ENCODE results near the gene TMCC1. TPM values are rescaled to one million over a fixed set of nuclear protein-coding genes. Genes with fewer than 3 reads are reported as not detected.

The TMCC1 gene
- total and polyA plus RNA-seq, 2 donors (not counting 3 experiments of a cell fraction or from before 2014, with no cell fraction given), result 17.4 to 38.4 TPM

- dilution Hi-C loops (cut with MboI; ENCODE audit: extremely low pct_ligation_motif_present, low sequenced_read_pairs), result no loop called here
- no TSS peak for BruUV-seq (replicated peaks)
- DNase-seq (ENCODE audit: low read depth, low spot score), result no peak
- H3K9me3 ChIP-seq (replicated peaks; ENCODE audit: control insufficient read depth, insufficient read depth, low read length), result no peaks in the 10 kb centered on the region
- ChIA-PET CTCF (interaction anchor here (1.3 kb wide), 1 partner anchor 9 kb away, joined by 3 read pairs; no protein-coding TSS in a partner anchor), POLR2A (no interaction called here)
- H3K4me2 ChIP-seq (ENCODE audit: insufficient read depth, low read length), result no peak overlapping the region
- H3K36me3 ChIP-seq (ENCODE audit: control insufficient read depth in 2 of 2, extremely low read depth in 1 of 2, insufficient read depth in 2 of 2, low read length in 2 of 2), result no peaks in the 10 kb centered on the region
- peaks cover 7% of the 10 kb centered on the region for H4K20me1 ChIP-seq (replicated peaks; ENCODE audit: control insufficient read depth, extremely low read depth, insufficient read depth, low read length)
- H3K4me1 ChIP-seq (ENCODE audit: control insufficient read depth, extremely low read depth, insufficient read depth, low read length), result no peaks in the 10 kb centered on the region
- no peak overlapping the region for H3K4me3 ChIP-seq (replicated peaks in 1 of 3; ENCODE audit: insufficient read depth in 1 of 3, low read depth in 1 of 3, low read length in 3 of 3)
- TF ChIP-seq JUN (IDR thresholded peaks at IDR 0.05; ENCODE audit: borderline replicate concordance, insufficient read depth, insufficient read length, low read depth), result no peak
- TF ChIP-seq, protein P1, sequence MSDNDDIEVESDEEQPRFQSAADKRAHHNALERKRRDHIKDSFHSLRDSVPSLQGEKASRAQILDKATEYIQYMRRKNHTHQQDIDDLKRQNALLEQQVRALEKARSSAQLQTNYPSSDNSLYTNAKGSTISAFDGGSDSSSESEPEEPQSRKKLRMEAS (IDR thresholded peaks at IDR 0.05; ENCODE audit: insufficient read depth, insufficient read length), result no peak
- TF ChIP-seq POLR2AphosphoS5 (IDR thresholded peaks at IDR 0.05; ENCODE audit: insufficient read depth, low read depth, low read length), result no peak
- no peak for TF ChIP-seq POLR2A (IDR thresholded peaks at IDR 0.05; ENCODE audit: low read depth, low read length)
- H2AFZ ChIP-seq (ENCODE audit: low read depth, low read length), result no peak overlapping the region
- no peak overlapping the region for H3K27ac ChIP-seq (ENCODE audit: insufficient read depth, low read depth, low read length)
- FAIRE-seq, result no peak
- H3K79me2 ChIP-seq (ENCODE audit: control insufficient read depth, insufficient read depth, low read length), result no peaks in the 10 kb centered on the region
- no peaks in the 10 kb centered on the region for H3K9me1 ChIP-seq (replicated peaks; ENCODE audit: control insufficient read depth, extremely low read depth, insufficient read depth, low read length)
- H3K9ac ChIP-seq (replicated peaks; ENCODE audit: extremely low read depth, insufficient read depth, low read length), result no peak overlapping the region
- intact Hi-C loops (cut with micrococcal nuclease), result no loop called here
- no peaks in the 10 kb centered on the region for H3K27me3 ChIP-seq (ENCODE audit: control insufficient read depth in 2 of 2, insufficient read depth in 2 of 2, low read length in 2 of 2)
These were observed 110.0 kb downstream of the TMCC1 start for GRCh38 chr3:129783470-129783869.

- no TSS peak for BruUV-seq (replicated peaks)
- POLR2A ChIA-PET, result no interaction called here
- Histone ChIP-seq H2AFZ (ENCODE audit: low read depth, low read length) (no peak overlapping the region), H3K9me1 (replicated peaks; ENCODE audit: control insufficient read depth, extremely low read depth, insufficient read depth, low read length) (no peaks in the 10 kb centered on the region), H3K79me2 (ENCODE audit: control insufficient read depth, insufficient read depth, low read length) (no peaks in the 10 kb centered on the region), H3K9me3 (replicated peaks; ENCODE audit: control insufficient read depth, insufficient read depth, low read length) (no peaks in the 10 kb centered on the region), H3K27me3 (ENCODE audit: control insufficient read depth in 2 of 2, insufficient read depth in 2 of 2, low read length in 2 of 2) (no peaks in the 10 kb centered on the region), H3K4me1 (ENCODE audit: control insufficient read depth, extremely low read depth, insufficient read depth, low read length) (no peaks in the 10 kb centered on the region), H3K36me3 (ENCODE audit: control insufficient read depth in 2 of 2, extremely low read depth in 1 of 2, insufficient read depth in 2 of 2, low read length in 2 of 2) (no peaks in the 10 kb centered on the region), H4K20me1 (replicated peaks; ENCODE audit: control insufficient read depth, extremely low read depth, insufficient read depth, low read length) (peaks cover 3% of the 10 kb centered on the region), H3K4me3 (replicated peaks in 1 of 3; ENCODE audit: insufficient read depth in 1 of 3, low read depth in 1 of 3, low read length in 3 of 3) (no peak overlapping the region), H3K4me2 (ENCODE audit: insufficient read depth, low read length) (no peak overlapping the region), H3K27ac (ENCODE audit: insufficient read depth, low read depth, low read length) (no peak overlapping the region), H3K9ac (replicated peaks; ENCODE audit: extremely low read depth, insufficient read depth, low read length) (no peak overlapping the region)
- DNase-seq (ENCODE audit: low read depth, low spot score), result no peak
- no peak for TF ChIP-seq POLR2AphosphoS5 (IDR thresholded peaks at IDR 0.05; ENCODE audit: insufficient read depth, low read depth, low read length)
- TF ChIP-seq JUN (IDR thresholded peaks at IDR 0.05; ENCODE audit: borderline replicate concordance, insufficient read depth, insufficient read length, low read depth), result no peak
- no peak for TF ChIP-seq EZH2 (IDR thresholded peaks at IDR 0.05; ENCODE audit: borderline replicate concordance, low read depth, low read length, severe bottlenecking)
- no peak for TF ChIP-seq FOS (IDR thresholded peaks at IDR 0.05; ENCODE audit: borderline replicate concordance, insufficient read depth, low read length)
- TF ChIP-seq POLR2A (IDR thresholded peaks at IDR 0.05; ENCODE audit: low read depth, low read length), result no peak
- no peak for TF ChIP-seq CTCF (IDR thresholded peaks at IDR 0.05; ENCODE audit: extremely low read depth in 1 of 2, insufficient read depth in 1 of 2, low read depth in 1 of 2, low read length in 2 of 2)
- no peak for TF ChIP-seq GATA2 (IDR thresholded peaks at IDR 0.05; ENCODE audit: insufficient read depth, insufficient read length, low read depth, low read length)
- TF ChIP-seq, protein P1 (IDR thresholded peaks at IDR 0.05; ENCODE audit: insufficient read depth, insufficient read length), result no peak
- no peak for TF ChIP-seq MYC (IDR thresholded peaks at IDR 0.05; ENCODE audit: low read depth, low read length)
- intact Hi-C loops (cut with micrococcal nuclease) (loop anchor here (2.0 kb wide), 1 partner anchor 16 kb away; no protein-coding TSS in a partner anchor), dilution Hi-C loops (cut with MboI; ENCODE audit: extremely low pct_ligation_motif_present, low sequenced_read_pairs) (no loop called here)
- no peak for FAIRE-seq
- CTCF ChIA-PET, result no interaction called here
These were observed 114.6 kb downstream of the TMCC1 start for GRCh38 chr3:129778871-129779270.
